Mammary epithelial cell (primary cell): ENCODE measurements around the gene KLF13.

ENCODE experiments used
- EZH2 ChIP-seq: IDR thresholded peaks from 2 replicates; pipeline ENCODE4 v1.6.1; 2012; ENCODE audit warnings: low read length, inconsistent platforms, borderline replicate concordance
- TF ChIP-seq, protein P1 (sequence below), 2 donors: IDR thresholded peaks in 1 of 2; conservative IDR thresholded peaks in 1 of 2; 2 replicates each; pipeline ENCODE4 v1.5.1; 2011 to 2012; ENCODE audit warnings: inconsistent platforms in 2 of 2, low read length in 2 of 2, mild to moderate bottlenecking in 2 of 2, control low read depth in 1 of 2, low read depth in 1 of 2; ENCODE audit not compliant: insufficient read depth in 1 of 2; ENCODE audit errors: extremely low read depth in 1 of 2

DNA sequence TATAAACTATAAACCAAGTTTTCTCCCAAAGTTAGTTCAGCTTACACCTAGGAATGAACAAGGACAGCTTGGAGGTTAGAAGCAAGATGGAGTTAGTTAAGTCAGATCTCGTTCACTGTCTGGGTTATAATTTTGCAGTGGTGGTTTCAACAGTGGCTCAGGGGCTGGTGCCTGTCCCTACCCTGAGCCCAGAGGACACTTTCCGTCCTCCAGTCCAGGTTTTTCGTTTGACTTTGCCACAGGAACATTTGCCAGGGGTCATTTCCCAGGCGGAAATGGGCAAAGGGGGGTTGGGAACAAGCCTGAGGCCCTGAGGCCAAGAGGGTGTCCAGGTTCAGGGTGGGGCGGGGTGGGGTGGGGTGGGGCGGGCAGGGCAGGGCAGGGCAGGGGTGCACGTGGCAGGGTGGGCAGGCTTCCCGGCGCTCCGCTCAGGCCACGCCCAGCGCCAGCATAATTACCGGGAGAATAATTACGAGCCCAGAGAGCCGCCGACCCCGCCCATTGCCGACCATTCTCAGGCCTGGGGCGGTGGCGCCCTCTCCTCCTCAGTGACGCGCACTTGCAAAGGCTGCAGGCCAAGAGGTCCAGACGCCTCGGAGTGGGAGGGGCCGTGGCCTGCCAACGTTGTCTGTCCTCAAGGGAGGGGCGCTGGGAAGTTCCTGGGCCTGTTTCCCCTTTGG, 70.4 kb downstream of the KLF13 start:
- TF ChIP-seq, protein P1, sequence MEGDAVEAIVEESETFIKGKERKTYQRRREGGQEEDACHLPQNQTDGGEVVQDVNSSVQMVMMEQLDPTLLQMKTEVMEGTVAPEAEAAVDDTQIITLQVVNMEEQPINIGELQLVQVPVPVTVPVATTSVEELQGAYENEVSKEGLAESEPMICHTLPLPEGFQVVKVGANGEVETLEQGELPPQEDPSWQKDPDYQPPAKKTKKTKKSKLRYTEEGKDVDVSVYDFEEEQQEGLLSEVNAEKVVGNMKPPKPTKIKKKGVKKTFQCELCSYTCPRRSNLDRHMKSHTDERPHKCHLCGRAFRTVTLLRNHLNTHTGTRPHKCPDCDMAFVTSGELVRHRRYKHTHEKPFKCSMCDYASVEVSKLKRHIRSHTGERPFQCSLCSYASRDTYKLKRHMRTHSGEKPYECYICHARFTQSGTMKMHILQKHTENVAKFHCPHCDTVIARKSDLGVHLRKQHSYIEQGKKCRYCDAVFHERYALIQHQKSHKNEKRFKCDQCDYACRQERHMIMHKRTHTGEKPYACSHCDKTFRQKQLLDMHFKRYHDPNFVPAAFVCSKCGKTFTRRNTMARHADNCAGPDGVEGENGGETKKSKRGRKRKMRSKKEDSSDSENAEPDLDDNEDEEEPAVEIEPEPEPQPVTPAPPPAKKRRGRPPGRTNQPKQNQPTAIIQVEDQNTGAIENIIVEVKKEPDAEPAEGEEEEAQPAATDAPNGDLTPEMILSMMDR (conservative IDR thresholded peaks at IDR 0.05 in 1 of 2, IDR thresholded peaks at IDR 0.05 in 1 of 2; ENCODE audit: extremely low read depth in 1 of 2, insufficient read depth in 1 of 2, low read depth in 1 of 2, low read length in 2 of 2): no peak
- no peak for TF ChIP-seq EZH2
